Ovary (tissue), 9 donors: ENCODE data around the gene TENM4. TPM values are rescaled to one million over a fixed set of nuclear protein-coding genes. Genes with fewer than 3 reads are reported as not detected.

Source experiments
- DNase-seq, 5 donors: peaks; one replicate each; pipeline ENCODE4 v3.0.0-alpha.2; 2019 to 2020
- H3K27ac ChIP-seq, 2 donors: fragments of 200-600 bp; one replicate each; pipeline versions ENCODE4 v1.5.1 to v1.8.0; 2019 to 2022
- H3K27me3 ChIP-seq: fragments of 200-600 bp; one replicate; pipeline ENCODE4 v1.8.0; 2022
- H3K36me3 ChIP-seq: fragments of 200-600 bp; sonication (generic); one replicate; pipeline ENCODE4 v1.5.1; 2019
- H3K4me1 ChIP-seq: one replicate; pipeline ENCODE4 v1.8.1; 2013; ENCODE audit warnings: mild to moderate bottlenecking, moderate library complexity; ENCODE audit not compliant: insufficient read depth
- H3K4me3 ChIP-seq: fragments of 200-600 bp; sonication (generic); one replicate; pipeline ENCODE4 v1.5.1; 2017
- H3K9me3 ChIP-seq, 2 donors: fragments of 200-600 bp in 1 of 2; sonication (generic) in 1 of 2; one replicate each; pipeline versions ENCODE4 v1.5.1 to v1.8.1; 2013 to 2019; ENCODE audit warnings: mild to moderate bottlenecking in 1 of 2, moderate library complexity in 1 of 2
- CTCF ChIP-seq, 3 donors: fragments of 450-650 bp in 2 of 3; fragments of 200-600 bp in 1 of 3; IDR thresholded peaks; one replicate each; pipeline versions ENCODE4 v1.5.1 to v1.8.0; 2016 to 2022; ENCODE audit warnings: antibody characterized with exemption in 3 of 3, mild to moderate bottlenecking in 1 of 3
- EP300 ChIP-seq: sonication (generic); formaldehyde crosslinking; IDR thresholded peaks from one replicate; pipeline ENCODE4 v1.6.1; 2017; ENCODE audit warnings: antibody characterized with exemption
- POLR2A ChIP-seq: fragments of 450-650 bp; IDR thresholded peaks from one replicate; pipeline ENCODE4 v1.6.1; 2017; ENCODE audit warnings: antibody characterized with exemption, mild to moderate bottlenecking, moderate library complexity
- WGBS, 3 donors: extraction: QIAGEN DNeasy Blood & Tissue Kit in 1 of 3; methylation state at CpG; one replicate each; pipeline versions ENCODE4 v1.1.5 to v1.1.7; 2013 to 2017; 5-methylcytosine and 5-hydroxymethylcytosine counted together
- intact Hi-C, 4 donors: fragments of 100-400 bp; cut with DNase I; formaldehyde crosslinking; loops; one replicate each; pipeline versions ENCODE4 v1.11.0 to v1.15.1; 2022 to 2023
- polyA plus RNA-seq, 2 donors: library from polyadenylated mRNA; stranded (reverse); fragments of 200-250 nt in 1 of 2; fragments of 350-450 nt in 1 of 2; fragmentation: Illumina TruSeq in 1 of 2; extraction: RNeasy Lipid Tissue Mini Kit (QIAGEN cat#74804) in 1 of 2; gene quantifications; one replicate each; pipeline ENCODE4 v1.2.3, GENCODE V29; 2013 to 2014
- total RNA-seq, 7 donors: library from RNA; depleted of rRNA in 2 of 7; stranded (reverse); fragments of >200 nt in 2 of 7; fragmentation: NEBNext Ultra II Directional in 3 of 7; extraction: Animal tissue kit (Norgen Biotek cat#: 25700) in 3 of 7; gene quantifications; one replicate each; pipeline versions ENCODE4 v1.1.0 to v1.2.4, GENCODE V29; 2016 to 2023
- donor health status: DM: no; HTN: no; CAD: no; lungs with moderate emphysema.
- donor health status: DM: no; HTN: no; CAD: no.
- donor health status: Bipolar disorder and iron deficiency.
- donor health status: DM: yes; HTN: yes; CAD: no.
- donor health status: DM: no; HTN: no; CAD: no.
- donor health status: DM: yes; HTN: yes; CAD: no.

TENM4 gene
- total and polyA plus RNA-seq, 9 donors = 11.0 to 206 (median 107) TPM

GRCh38 chr11:79439410-79439885, 1.4 kb downstream of the TENM4 start:
- Histone ChIP-seq H3K27me3 (no peaks in the 10 kb centered on the region), H3K9me3 (no peaks in the 10 kb centered on the region), H3K27ac (peak overlapping the region; percentile 70 to 84), H3K4me1 (peaks cover 9% of the 10 kb centered on the region), H3K36me3 (no peaks in the 10 kb centered on the region), H3K4me3 (peak overlapping the region; percentile 63)
- TF ChIP-seq EP300 (no peak), CTCF (IDR thresholded peaks at IDR 0.05) (no peak), POLR2A (no peak)
- intact Hi-C loops = loop anchor here in 2 of 4 donors (5.0 to 10.0 kb wide), 3 partner anchors 195 to 267 kb away; no protein-coding TSS in a partner anchor
- DNase-seq = peak; percentile 55 to 63 (median 56)
- 0 to 1% (median 1%) methylated on average over 16 to 24 of the region's 24 CpGs for WGBS, 3 donors

GRCh38 chr11:79438631-79439409, 2.0 kb downstream of the TENM4 start:
- intact Hi-C loops = loop anchor here in 2 of 4 donors (5.0 to 10.0 kb wide), 3 partner anchors 194 to 267 kb away; no protein-coding TSS in a partner anchor
- Histone ChIP-seq H3K9me3 (no peaks in the 10 kb centered on the region), H3K4me1 (peaks cover 9% of the 10 kb centered on the region), H3K27ac (peak overlapping the region; percentile 70 to 84), H3K27me3 (no peaks in the 10 kb centered on the region), H3K4me3 (peak overlapping the region; percentile 63), H3K36me3 (no peaks in the 10 kb centered on the region)
- 0 to 4% (median 1%) methylated on average over 40 to 41 of the region's 41 CpGs for WGBS, 3 donors
- TF ChIP-seq EP300 (no peak), POLR2A (peak; percentile 46), CTCF (IDR thresholded peaks at IDR 0.05) (no peak)
- DNase-seq = peak; percentile 56 to 70 (median 59)

GRCh38 chr11:79437981-79438630, 2.7 kb downstream of the TENM4 start:
- DNase-seq = peak; percentile 52 to 67 (median 58)

GRCh38 chr11:79437278-79437980, 3.4 kb downstream of the TENM4 start:
- H3K4me1 ChIP-seq = peaks cover 9% of the 10 kb centered on the region
- H3K36me3 ChIP-seq = no peaks in the 10 kb centered on the region
- H3K9me3 ChIP-seq = no peaks in the 10 kb centered on the region
- intact Hi-C loops = loop anchor here in 2 of 4 donors (5.0 to 10.0 kb wide), 3 partner anchors 193 to 265 kb away; no protein-coding TSS in a partner anchor
- DNase-seq = peak; percentile 82 to 91 (median 84)
- peak overlapping the region; percentile 70 to 84 for H3K27ac ChIP-seq
- TF ChIP-seq POLR2A = no peak
- TF ChIP-seq EP300 = no peak
- no peak for TF ChIP-seq CTCF (IDR thresholded peaks at IDR 0.05)
- H3K27me3 ChIP-seq = no peaks in the 10 kb centered on the region
- WGBS, 3 donors = 1% methylated on average over 50 to 74 of the region's 74 CpGs
- peak overlapping the region; percentile 63 for H3K4me3 ChIP-seq

More at GRCh38 chr11:79437981-79438630, 2.7 kb downstream of the TENM4 start:
- peak overlapping the region; percentile 70 to 84 for H3K27ac ChIP-seq
- no peaks in the 10 kb centered on the region for H3K9me3 ChIP-seq
- H3K4me1 ChIP-seq = peaks cover 9% of the 10 kb centered on the region
- 1 to 8% (median 2%) methylated on average over 31 of the region's 31 CpGs for WGBS, 3 donors
- intact Hi-C loops = loop anchor here in 2 of 4 donors (5.0 to 10.0 kb wide), 3 partner anchors 193 to 266 kb away; no protein-coding TSS in a partner anchor
- H3K36me3 ChIP-seq = no peaks in the 10 kb centered on the region
- H3K27me3 ChIP-seq = no peaks in the 10 kb centered on the region
- TF ChIP-seq POLR2A (peak; percentile 14), EP300 (no peak)
- H3K4me3 ChIP-seq = peak overlapping the region; percentile 63
